H1 (cell line): ENCODE measurements around the gene ISCA2. TPM values are rescaled to one million over a fixed set of nuclear protein-coding genes. Genes with fewer than 3 reads are reported as not detected.

Experiments
- CTCF ChIA-PET: fragments of 300-600 bp; sonication (Branson Sonifier 250); formaldehyde crosslinking; loops from one replicate; lab custom pipeline; 2021; ENCODE audit not compliant: partially characterized antibody; lab: Charles Lee
- POLR2A ChIA-PET: fragments of 300-600 bp; sonication (Branson Sonifier 250); formaldehyde crosslinking; loops from one replicate; lab custom pipeline; 2021; ENCODE audit warnings: inconsistent platforms; ENCODE audit not compliant: partially characterized antibody; lab: Charles Lee
- DNase-seq, 2 experiments: peaks; one replicate each; pipeline versions ENCODE4 v3.0.0 to v3.0.0-alpha.2; 2010 to 2022; ENCODE audit warnings: low spot score in 2 of 2, low read depth in 1 of 2, mixed read lengths in 1 of 2
- FAIRE-seq: peaks from 2 replicates; lab custom pipeline; 2011; peaks lifted over from hg19 to GRCh38; lab: Jason Lieb, UNC
- H2AFZ ChIP-seq: 2 replicates; pipeline ENCODE4 v1.8.1; 2012; ENCODE audit warnings: low read length, inconsistent platforms
- H2AK5ac ChIP-seq: 2 replicates; pipeline ENCODE4 v1.6.1; 2013; ENCODE audit warnings: low read depth, low read length
- H2BK120ac ChIP-seq: replicated peaks from 2 replicates; pipeline ENCODE3; 2013; ENCODE audit warnings: low read depth, low read length, inconsistent platforms
- H2BK12ac ChIP-seq: 2 replicates; pipeline ENCODE4 v1.6.1; 2013; ENCODE audit warnings: low read depth, low read length
- H2BK15ac ChIP-seq: 2 replicates; pipeline ENCODE4 v1.6.1; 2013; ENCODE audit warnings: low read length
- H2BK20ac ChIP-seq: 2 replicates; pipeline ENCODE4 v1.6.1; 2013; ENCODE audit warnings: low read length
- H2BK5ac ChIP-seq: 2 replicates; pipeline ENCODE4 v1.6.1; 2013; ENCODE audit warnings: low read depth, low read length
- H3K14ac ChIP-seq: 2 replicates; pipeline ENCODE4 v1.6.1; 2013; ENCODE audit warnings: inconsistent platforms; ENCODE audit not compliant: insufficient read length
- H3K18ac ChIP-seq: 2 replicates; pipeline ENCODE4 v1.6.1; 2013; ENCODE audit warnings: low read length; ENCODE audit errors: extremely low read depth
- H3K23ac ChIP-seq: 2 replicates; pipeline ENCODE4 v1.6.1; 2013; ENCODE audit warnings: inconsistent platforms; ENCODE audit not compliant: insufficient read length
- H3K23me2 ChIP-seq: 2 replicates; pipeline ENCODE4 v1.6.1; 2013; ENCODE audit warnings: low read depth, low read length
- H3K27ac ChIP-seq: 2 replicates; pipeline ENCODE4 v1.6.1; 2011; ENCODE audit warnings: low read depth, low read length, inconsistent platforms
- H3K27me3 ChIP-seq, 4 experiments: replicated peaks in 1 of 4; 1 replicate in 1 of 4; 2 replicates in 3 of 4; pipeline versions ENCODE4 v1.6.1 to v1.8.1; 2011 to 2013; ENCODE audit warnings: low read length in 3 of 4, mild to moderate bottlenecking in 3 of 4, inconsistent platforms in 2 of 4, mixed read lengths in 2 of 4, moderate library complexity in 1 of 4; ENCODE audit not compliant: control insufficient read depth in 3 of 4, insufficient read depth in 3 of 4; ENCODE audit errors: extremely low read depth in 1 of 4
- H3K36me3 ChIP-seq, 4 experiments: 2 replicates each; pipeline versions ENCODE4 v1.6.1 to v1.8.1; 2011 to 2013; ENCODE audit warnings: mild to moderate bottlenecking in 4 of 4, low read length in 3 of 4, moderate library complexity in 2 of 4, control low read depth in 1 of 4, inconsistent platforms in 1 of 4; ENCODE audit not compliant: insufficient read depth in 4 of 4, control insufficient read depth in 2 of 4
- H3K4ac ChIP-seq: replicated peaks from 2 replicates; pipeline ENCODE3; 2013; ENCODE audit warnings: low read length, low read depth, mixed read lengths, inconsistent platforms; ENCODE audit not compliant: insufficient read length
- H3K4me1 ChIP-seq, 4 experiments: replicated peaks in 1 of 4; 1 replicate in 1 of 4; 2 replicates in 3 of 4; pipeline versions ENCODE4 v1.6.1 to v1.8.1; 2011 to 2013; ENCODE audit warnings: low read length in 3 of 4, inconsistent platforms in 2 of 4, mixed read lengths in 1 of 4; ENCODE audit not compliant: insufficient read depth in 4 of 4, control insufficient read depth in 3 of 4
- H3K4me2 ChIP-seq, 2 experiments: 2 replicates each; pipeline versions ENCODE4 v1.6.1 to v1.8.1; 2011 to 2013; ENCODE audit warnings: low read depth in 2 of 2, low read length in 2 of 2, control low read depth in 1 of 2, inconsistent platforms in 1 of 2, mild to moderate bottlenecking in 1 of 2; ENCODE audit not compliant: insufficient read depth in 1 of 2
- H3K4me3 ChIP-seq, 4 experiments: fragments of 200-600, 300-600 bp in 1 of 4; sonication (generic), shearing (Covaris generic), sonication (Bioruptor Twin) in 1 of 4; 2 replicates each; pipeline versions ENCODE4 v1.5.1 to v1.8.1; 2011 to 2016; ENCODE audit warnings: low read length in 4 of 4, low read depth in 3 of 4, control low read depth in 2 of 4, inconsistent platforms in 2 of 4, mild to moderate bottlenecking in 2 of 4, mixed read lengths in 1 of 4, moderate library complexity in 1 of 4; ENCODE audit not compliant: insufficient read depth in 2 of 4; ENCODE audit errors: extremely low read depth in 1 of 4
- H3K56ac ChIP-seq: replicated peaks from 2 replicates; pipeline ENCODE3; 2013; ENCODE audit warnings: low read depth, mild to moderate bottlenecking, mixed read lengths, low read length, inconsistent platforms; ENCODE audit not compliant: insufficient read length
- H3K79me1 ChIP-seq: 2 replicates; pipeline ENCODE4 v1.6.1; 2013; ENCODE audit warnings: low read depth, low read length, control low read depth
- H3K79me2 ChIP-seq, 2 experiments: 2 replicates each; pipeline versions ENCODE4 v1.6.1 to v1.8.1; 2012 to 2013; ENCODE audit warnings: low read length in 2 of 2, mild to moderate bottlenecking in 2 of 2, inconsistent platforms in 1 of 2; ENCODE audit not compliant: insufficient read depth in 2 of 2, control insufficient read depth in 1 of 2
- H3K9ac ChIP-seq, 4 experiments: replicated peaks in 1 of 4; 1 replicate in 1 of 4; 2 replicates in 3 of 4; pipeline versions ENCODE4 v1.6.1 to v1.8.1; 2011 to 2013; ENCODE audit warnings: low read depth in 3 of 4, low read length in 3 of 4, control low read depth in 2 of 4, mild to moderate bottlenecking in 2 of 4, moderate library complexity in 2 of 4, inconsistent platforms in 1 of 4; ENCODE audit errors: extremely low read depth in 1 of 4
- H3K9me3 ChIP-seq, 2 experiments: 2 replicates each; pipeline versions ENCODE4 v1.6.1 to v1.8.1; 2012 to 2013; ENCODE audit warnings: mild to moderate bottlenecking in 2 of 2, moderate library complexity in 2 of 2, control low read depth in 1 of 2, inconsistent platforms in 1 of 2, low read depth in 1 of 2, low read length in 1 of 2, mixed read lengths in 1 of 2; ENCODE audit not compliant: insufficient read depth in 2 of 2
- H4K20me1 ChIP-seq, 2 experiments: replicated peaks in 1 of 2; 2 replicates each; pipeline versions ENCODE3 to v1.8.1; 2011 to 2013; ENCODE audit warnings: inconsistent platforms in 2 of 2, low read length in 2 of 2, mild to moderate bottlenecking in 1 of 2; ENCODE audit not compliant: insufficient read depth in 2 of 2, control insufficient read depth in 1 of 2
- H4K5ac ChIP-seq: 2 replicates; pipeline ENCODE4 v1.6.1; 2013; ENCODE audit warnings: low read length, low read depth, mixed read lengths, inconsistent platforms; ENCODE audit not compliant: insufficient read length
- H4K8ac ChIP-seq: 2 replicates; pipeline ENCODE4 v1.8.0; 2013; ENCODE audit warnings: mild to moderate bottlenecking, moderate library complexity, low read length, inconsistent platforms; ENCODE audit not compliant: insufficient read depth; ENCODE audit errors: extremely low read depth
- H4K91ac ChIP-seq: replicated peaks from 2 replicates; pipeline ENCODE3; 2013; ENCODE audit warnings: low read length, mixed read lengths, inconsistent platforms; ENCODE audit not compliant: insufficient read length
- CHD1 ChIP-seq: IDR thresholded peaks from 2 replicates; pipeline ENCODE4 v1.6.1; 2012; ENCODE audit warnings: low read depth, low read length, improper control_type of control experiment
- EP300 ChIP-seq, 2 experiments: IDR thresholded peaks; 1 replicate in 1 of 2; 2 replicates in 1 of 2; pipeline ENCODE4 v1.6.1; 2011 to 2012; ENCODE audit warnings: low read depth in 2 of 2, low read length in 2 of 2, mild to moderate bottlenecking in 2 of 2, borderline replicate concordance in 1 of 2, inconsistent platforms in 1 of 2, moderate library complexity in 1 of 2
- HDAC2 ChIP-seq, 2 experiments: fragments of 300-600 bp in 1 of 2; sonication (generic) in 1 of 2; IDR thresholded peaks; 2 replicates each; pipeline ENCODE4 v1.6.1; 2011 to 2012; ENCODE audit warnings: low read depth in 2 of 2, low read length in 2 of 2, mild to moderate bottlenecking in 2 of 2, moderate library complexity in 2 of 2, borderline replicate concordance in 1 of 2, inconsistent platforms in 1 of 2
- POLR2AphosphoS5 ChIP-seq: IDR thresholded peaks from 2 replicates; pipeline ENCODE4 v1.6.1; 2011; ENCODE audit warnings: low read depth, low read length
- SAP30 ChIP-seq: fragments of 300-600 bp; sonication (generic); IDR thresholded peaks from 2 replicates; pipeline ENCODE4 v1.7.1; 2012; ENCODE audit warnings: low read length, moderate library complexity, mild to moderate bottlenecking, inconsistent platforms; ENCODE audit not compliant: insufficient read depth, insufficient replicate concordance
- ZNF274 ChIP-seq: IDR thresholded peaks from 2 replicates; pipeline ENCODE4 v1.7.0; 2012; ENCODE audit warnings: low read length, borderline replicate concordance; ENCODE audit errors: extremely low read depth
- WGBS, 2 experiments: shearing (Covaris generic) in 1 of 2; methylation state at CpG; one replicate each; pipeline versions ENCODE4 v1.1.6 to v1.1.7; 2013 to 2015; ENCODE audit warnings: low lambda C conversion rate in 2 of 2, mixed read lengths in 2 of 2, inconsistent platforms in 1 of 2, low coverage in 1 of 2, missing lambda C conversion rate in 1 of 2; ENCODE audit not compliant: insufficient replicate concordance in 2 of 2, insufficient coverage in 1 of 2, insufficient read length in 1 of 2; ENCODE audit errors: extremely low coverage in 1 of 2, missing lambda C conversion rate in 1 of 2; 5-methylcytosine and 5-hydroxymethylcytosine counted together
- polyA plus RNA-seq, 7 experiments: library from polyadenylated mRNA; depleted of rRNA in 3 of 7; stranded (reverse) in 5 of 7; unstranded in 2 of 7; fragments of >200 nt in 5 of 7; fragments of 200-250 nt in 2 of 7; gene quantifications; 1 replicate in 5 of 7; 2 replicates in 1 of 7; 4 replicates in 1 of 7; pipeline versions ENCODE4 v1.2.1 to v1.2.3, GENCODE V29; 2011 to 2013; ENCODE audit warnings: missing spikeins in 2 of 7, mixed read lengths in 2 of 7
- total RNA-seq: library from RNA; stranded (reverse); fragmentation: NEBNext Ultra II Directional; extraction: Animal tissue kit (Norgen Biotek cat#: 25700); gene quantifications from 2 replicates; pipeline ENCODE4 v1.2.1, GENCODE V29; 2021
- TF ChIP-seq, protein P1 (sequence below), 3 experiments: IDR thresholded peaks; 1 replicate in 2 of 3; 2 replicates in 1 of 3; pipeline versions ENCODE4 v1.5.1 to v1.6.1; 2011; ENCODE audit warnings: low read length in 3 of 3, mild to moderate bottlenecking in 3 of 3, inconsistent platforms in 2 of 3, low read depth in 1 of 3, moderate library complexity in 1 of 3; ENCODE audit not compliant: insufficient read depth in 1 of 3; ENCODE audit errors: control extremely low read depth in 1 of 3

The ISCA2 gene
- total and polyA plus RNA-seq, 2 of the 8 experiments (the other 6 are each of a cell fraction or from before 2014, with no cell fraction given), result 43.5 to 78.6 TPM

- Histone ChIP-seq H2BK15ac (peak overlapping the region; percentile 36), H4K91ac (peak overlapping the region; percentile 13), H3K14ac (no peak overlapping the region), H3K23me2 (no peaks in the 10 kb centered on the region), H2AK5ac (peak overlapping the region; percentile 93; the same call in 1 of the 2 replicates), H3K9me3 (no peaks in the 10 kb centered on the region), H4K20me1 (peaks cover 0 to 3% of the 10 kb centered on the region in 2 experiments), H3K27me3 (no peaks in the 10 kb centered on the region), H3K79me2 (peaks cover 0 to 3% of the 10 kb centered on the region in 2 experiments; a peak in 1 of 4 replicates), H4K5ac (peak overlapping the region; percentile 18), H3K23ac (no peak overlapping the region), H3K27ac (peak overlapping the region; percentile 84), H3K18ac (peak overlapping the region; percentile 3; the same call in 1 of the 2 replicates), H3K79me1 (no peaks in the 10 kb centered on the region), H2BK12ac (peak overlapping the region; percentile 56; the same call in 1 of the 2 replicates), H3K4ac (no peak overlapping the region), H3K4me3 (peak overlapping the region in 3 of 4 experiments; percentile 10 to 32 (median 15); a peak in 4 of 8 replicates), H2BK20ac (no peak overlapping the region), H3K56ac (no peak overlapping the region), H2BK120ac (no peak overlapping the region), H2BK5ac (peak overlapping the region; percentile 37), H2AFZ (no peak overlapping the region), H3K9ac (peak overlapping the region in 2 of 4 experiments; percentile 70 to 72; a peak in 4 of 7 replicates), H4K8ac (0 out of 2 replicates have a peak overlapping the region, but pooled peaks have one; percentile 66), H3K4me1 (peaks cover 4 to 19% (median 16%) of the 10 kb centered on the region in 4 experiments), H3K36me3 (peaks cover 0 to 5% (median 0%) of the 10 kb centered on the region in 4 experiments; a peak in 1 of 8 replicates), H3K4me2 (peak overlapping the region; percentile 19 to 60)
- DNase-seq (no peak), FAIRE-seq (no peak)
- CTCF ChIA-PET, result interaction anchor here (0.7 to 6.2 kb wide), 25 partner anchors 9 to 223 kb away, joined by 3 to 64 read pairs (median 5); no protein-coding TSS in a partner anchor
- WGBS, 2 experiments, result 65% methylated on average over 10 of the region's 10 CpGs; no CpG with 5 or more reads in 1 of the 2 experiments
- POLR2A ChIA-PET, result interaction anchor here (0.7 to 1.8 kb wide), 6 partner anchors 14 to 174 kb away, joined by 3 to 5 read pairs (median 4); no protein-coding TSS in a partner anchor
- TF ChIP-seq ZNF274 (no peak), CHD1 (no peak), HDAC2 (IDR thresholded peaks at IDR 0.05; ENCODE audit: borderline replicate concordance in 1 of 2, low read depth in 2 of 2, low read length in 2 of 2) (0 out of 4 replicates have a peak, but pooled peaks of 1 of the 2 experiments have one; percentile 39), SAP30 (no peak), EP300 (IDR thresholded peaks at IDR 0.05; ENCODE audit: borderline replicate concordance in 1 of 2, low read depth in 2 of 2, low read length in 2 of 2) (peak in 1 of 2 experiments; percentile 21; a peak in 1 of 3 replicates), POLR2AphosphoS5 (peak; percentile 57)
- TF ChIP-seq, protein P1, sequence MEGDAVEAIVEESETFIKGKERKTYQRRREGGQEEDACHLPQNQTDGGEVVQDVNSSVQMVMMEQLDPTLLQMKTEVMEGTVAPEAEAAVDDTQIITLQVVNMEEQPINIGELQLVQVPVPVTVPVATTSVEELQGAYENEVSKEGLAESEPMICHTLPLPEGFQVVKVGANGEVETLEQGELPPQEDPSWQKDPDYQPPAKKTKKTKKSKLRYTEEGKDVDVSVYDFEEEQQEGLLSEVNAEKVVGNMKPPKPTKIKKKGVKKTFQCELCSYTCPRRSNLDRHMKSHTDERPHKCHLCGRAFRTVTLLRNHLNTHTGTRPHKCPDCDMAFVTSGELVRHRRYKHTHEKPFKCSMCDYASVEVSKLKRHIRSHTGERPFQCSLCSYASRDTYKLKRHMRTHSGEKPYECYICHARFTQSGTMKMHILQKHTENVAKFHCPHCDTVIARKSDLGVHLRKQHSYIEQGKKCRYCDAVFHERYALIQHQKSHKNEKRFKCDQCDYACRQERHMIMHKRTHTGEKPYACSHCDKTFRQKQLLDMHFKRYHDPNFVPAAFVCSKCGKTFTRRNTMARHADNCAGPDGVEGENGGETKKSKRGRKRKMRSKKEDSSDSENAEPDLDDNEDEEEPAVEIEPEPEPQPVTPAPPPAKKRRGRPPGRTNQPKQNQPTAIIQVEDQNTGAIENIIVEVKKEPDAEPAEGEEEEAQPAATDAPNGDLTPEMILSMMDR (IDR thresholded peaks at IDR 0.05; ENCODE audit: control extremely low read depth in 1 of 3, insufficient read depth in 1 of 3, low read depth in 1 of 3, low read length in 3 of 3), result peak in 2 of 3 experiments; percentile 13 to 39; a peak in 1 of 4 replicates
Observed at GRCh38 chr14:74500417-74501134, 7.0 kb downstream of the ISCA2 start.
